ENCODE data around the gene JUNB. TPM values are rescaled to one million over a fixed set of nuclear protein-coding genes. Genes with fewer than 3 reads are reported as not detected.

JUNB gene
- total and polyA plus RNA-seq, 10 of the 15 experiments (the other 5 are each of a cell fraction or from before 2014, with no cell fraction given) = 0.55 to 144 (median 68.3) TPM

GRCh38 chr19:12806242-12807081 is 15.2 kb downstream of the JUNB start, which contains the start of gene RNASEH2A (continued):
- TF ChIP-seq ZBTB4 (CRISPR knock-in tag; IDR thresholded peaks at IDR 0.05) = no peak
- no peak for TF ChIP-seq E2F8 (IDR thresholded peaks at IDR 0.05; ENCODE audit: low read depth, partially characterized antibody)
- TF ChIP-seq E2F4 (IDR thresholded peaks at IDR 0.05; ENCODE audit: low read depth, low read length) = peak; percentile 88
- TF ChIP-seq REST (IDR thresholded peaks at IDR 0.05; ENCODE audit: low read depth, low read length) = no peak
- no peak for TF ChIP-seq SMAD1 (IDR thresholded peaks at IDR 0.05; ENCODE audit: low read depth, partially characterized antibody)
- TF ChIP-seq SIN3A (IDR thresholded peaks at IDR 0.05; ENCODE audit: low read depth, low read length) = peak; percentile 91; the same call in 1 of the 2 replicates
- TF ChIP-seq CBX3 (IDR thresholded peaks at IDR 0.05; ENCODE audit: borderline replicate concordance, low read depth) = no peak
- TF ChIP-seq GATAD2B (conservative IDR thresholded peaks at IDR 0.05; ENCODE audit: low read depth) = no peak; the same call in 1 of the 2 replicates
- peak in 1 of 2 experiments; percentile 62; a peak in 2 of 4 replicates for TF ChIP-seq BHLHE40 (IDR thresholded peaks at IDR 0.05; ENCODE audit: borderline replicate concordance in 1 of 2, low read depth in 2 of 2, low read length in 1 of 2)
- no peak for TF ChIP-seq POLR2AphosphoS2 (IDR thresholded peaks at IDR 0.05; ENCODE audit: low read depth, low read length)
- TF ChIP-seq, protein P1, sequence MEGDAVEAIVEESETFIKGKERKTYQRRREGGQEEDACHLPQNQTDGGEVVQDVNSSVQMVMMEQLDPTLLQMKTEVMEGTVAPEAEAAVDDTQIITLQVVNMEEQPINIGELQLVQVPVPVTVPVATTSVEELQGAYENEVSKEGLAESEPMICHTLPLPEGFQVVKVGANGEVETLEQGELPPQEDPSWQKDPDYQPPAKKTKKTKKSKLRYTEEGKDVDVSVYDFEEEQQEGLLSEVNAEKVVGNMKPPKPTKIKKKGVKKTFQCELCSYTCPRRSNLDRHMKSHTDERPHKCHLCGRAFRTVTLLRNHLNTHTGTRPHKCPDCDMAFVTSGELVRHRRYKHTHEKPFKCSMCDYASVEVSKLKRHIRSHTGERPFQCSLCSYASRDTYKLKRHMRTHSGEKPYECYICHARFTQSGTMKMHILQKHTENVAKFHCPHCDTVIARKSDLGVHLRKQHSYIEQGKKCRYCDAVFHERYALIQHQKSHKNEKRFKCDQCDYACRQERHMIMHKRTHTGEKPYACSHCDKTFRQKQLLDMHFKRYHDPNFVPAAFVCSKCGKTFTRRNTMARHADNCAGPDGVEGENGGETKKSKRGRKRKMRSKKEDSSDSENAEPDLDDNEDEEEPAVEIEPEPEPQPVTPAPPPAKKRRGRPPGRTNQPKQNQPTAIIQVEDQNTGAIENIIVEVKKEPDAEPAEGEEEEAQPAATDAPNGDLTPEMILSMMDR (IDR thresholded peaks at IDR 0.05 in 2 of 3, conservative IDR thresholded peaks at IDR 0.05 in 1 of 3; ENCODE audit: control insufficient read depth in 2 of 3, extremely low read depth in 1 of 3, insufficient read depth in 1 of 3, low read depth in 3 of 3, low read length in 3 of 3) = no peak
- TF ChIP-seq FOXK2 (IDR thresholded peaks at IDR 0.05) = peak; percentile 85
- peak; percentile 58; the same call in 1 of the 2 replicates for TF ChIP-seq TAF1 (IDR thresholded peaks at IDR 0.05; ENCODE audit: borderline replicate concordance, low read depth, low read length)
- TF ChIP-seq NFYB (IDR thresholded peaks at IDR 0.05; ENCODE audit: insufficient read depth, low read depth, low read length) = no peak

All from GM12878 (cell line).